SU-DHL-6 (cell line): ENCODE measurements around the gene ANKRD28.

Experiments
- H2AFZ ChIP-seq: fragments of 200-600 bp; sonication (generic); 2 replicates; pipeline ENCODE4 v1.6.1; 2014; ENCODE audit warnings: low read depth, mild to moderate bottlenecking, moderate library complexity, mixed read lengths, antibody characterized with exemption, low read length; ENCODE audit not compliant: severe bottlenecking
- H3F3A ChIP-seq: fragments of 200-600 bp; shearing (Covaris generic); 2 replicates; pipeline ENCODE4 v1.6.0; 2016; ENCODE audit warnings: antibody characterized with exemption, mild to moderate bottlenecking; ENCODE audit not compliant: insufficient read depth
- H3K27ac ChIP-seq: fragments of 200-600 bp; sonication (generic); 2 replicates; pipeline ENCODE4 v1.5.1; 2016; ENCODE audit warnings: low read depth, mild to moderate bottlenecking, low read length, moderate library complexity, mixed read lengths
- H3K27me3 ChIP-seq: fragments of 200-600 bp; sonication (generic), shearing (Covaris generic); 2 replicates; pipeline ENCODE4 v1.6.0; 2014; ENCODE audit warnings: mild to moderate bottlenecking, low read length
- H3K36me3 ChIP-seq: fragments of 200-600 bp; sonication (generic); 2 replicates; pipeline ENCODE4 v1.6.1; 2014; ENCODE audit warnings: mild to moderate bottlenecking, low read length, mixed read lengths
- H3K4me2 ChIP-seq: fragments of 300-600, 200-600 bp; shearing (Covaris generic), sonication (generic); 2 replicates; pipeline ENCODE4 v1.6.0; 2014; ENCODE audit warnings: low read length, low read depth, mild to moderate bottlenecking; ENCODE audit not compliant: poor library complexity, severe bottlenecking
- H3K4me3 ChIP-seq: fragments of 200-600 bp; sonication (generic); 2 replicates; pipeline ENCODE4 v1.5.1; 2014; ENCODE audit warnings: antibody characterized with exemption, low read length, mild to moderate bottlenecking, mixed read lengths; ENCODE audit not compliant: insufficient read depth, poor library complexity, severe bottlenecking
- H3K79me2 ChIP-seq: fragments of 200-600 bp; sonication (generic); 2 replicates; pipeline ENCODE4 v1.6.1; 2014; ENCODE audit warnings: mild to moderate bottlenecking, low read length, moderate library complexity; ENCODE audit not compliant: insufficient read depth
- H3K9ac ChIP-seq: fragments of 200-600 bp; sonication (generic); 2 replicates; pipeline ENCODE4 v1.7.0; 2014; ENCODE audit warnings: mild to moderate bottlenecking, low read length
- H3K9me2 ChIP-seq: fragments of 200-600 bp; sonication (generic); replicated peaks from 2 replicates; pipeline ENCODE4 v1.6.1; 2014; ENCODE audit warnings: low read length; ENCODE audit not compliant: insufficient read depth
- H3K9me3 ChIP-seq: fragments of 200-600 bp; sonication (generic); 2 replicates; pipeline ENCODE4 v1.6.1; 2014; ENCODE audit warnings: low read length, mixed read lengths; ENCODE audit not compliant: insufficient read depth
- H4K20me1 ChIP-seq: fragments of 200-600 bp; sonication (generic); 2 replicates; pipeline ENCODE4 v1.6.1; 2014; ENCODE audit warnings: low read depth, mild to moderate bottlenecking, antibody characterized with exemption, low read length, moderate library complexity, mixed read lengths
- EZH2phosphoT487 ChIP-seq: fragments of 200-600 bp; sonication (generic), shearing (Covaris generic); conservative IDR thresholded peaks from 2 replicates; pipeline ENCODE4 v1.6.1; 2018; ENCODE audit warnings: mild to moderate bottlenecking, antibody characterized with exemption, low read length, moderate library complexity, mixed read lengths
- TF ChIP-seq, protein P1 (sequence below): fragments of 200-600 bp; sonication (generic); IDR thresholded peaks from one replicate; pipeline ENCODE4 v1.5.1; 2017; ENCODE audit warnings: antibody characterized with exemption, mild to moderate bottlenecking, low read length, moderate library complexity; ENCODE audit not compliant: insufficient read depth, poor library complexity, severe bottlenecking

ANKRD28 gene

DNA sequence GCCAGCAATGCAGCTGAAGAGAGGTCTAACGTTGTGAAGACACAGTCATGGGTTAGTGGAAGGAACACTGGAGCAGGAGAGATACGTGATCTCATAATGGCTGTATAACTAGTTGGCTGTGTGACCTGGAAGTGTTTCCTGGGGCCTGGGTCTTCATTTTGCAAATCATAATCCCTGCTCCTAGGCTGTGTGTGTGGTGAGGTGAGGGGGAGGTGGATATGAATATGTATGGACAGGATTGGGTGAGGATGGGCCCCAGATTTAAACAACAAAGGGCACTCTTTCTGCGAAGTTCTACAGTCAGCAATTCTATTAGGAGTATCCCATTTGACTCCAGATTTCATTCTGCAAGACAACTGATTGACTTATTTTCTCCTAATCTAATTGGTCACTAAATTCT is 41.3 kb downstream of the ANKRD28 start:
- Histone ChIP-seq H3K36me3 (peaks cover under 1% of the 10 kb centered on the region; the same call in 1 of the 2 replicates), H3K9me2 (no peaks in the 10 kb centered on the region), H3K4me2 (no peak overlapping the region), H3K4me3 (no peak overlapping the region), H2AFZ (no peak overlapping the region), H3K27me3 (no peaks in the 10 kb centered on the region), H3F3A (no peaks in the 10 kb centered on the region), H4K20me1 (no peaks in the 10 kb centered on the region), H3K9me3 (no peaks in the 10 kb centered on the region), H3K79me2 (no peaks in the 10 kb centered on the region), H3K27ac (no peak overlapping the region), H3K9ac (no peak overlapping the region)
- TF ChIP-seq, protein P1, sequence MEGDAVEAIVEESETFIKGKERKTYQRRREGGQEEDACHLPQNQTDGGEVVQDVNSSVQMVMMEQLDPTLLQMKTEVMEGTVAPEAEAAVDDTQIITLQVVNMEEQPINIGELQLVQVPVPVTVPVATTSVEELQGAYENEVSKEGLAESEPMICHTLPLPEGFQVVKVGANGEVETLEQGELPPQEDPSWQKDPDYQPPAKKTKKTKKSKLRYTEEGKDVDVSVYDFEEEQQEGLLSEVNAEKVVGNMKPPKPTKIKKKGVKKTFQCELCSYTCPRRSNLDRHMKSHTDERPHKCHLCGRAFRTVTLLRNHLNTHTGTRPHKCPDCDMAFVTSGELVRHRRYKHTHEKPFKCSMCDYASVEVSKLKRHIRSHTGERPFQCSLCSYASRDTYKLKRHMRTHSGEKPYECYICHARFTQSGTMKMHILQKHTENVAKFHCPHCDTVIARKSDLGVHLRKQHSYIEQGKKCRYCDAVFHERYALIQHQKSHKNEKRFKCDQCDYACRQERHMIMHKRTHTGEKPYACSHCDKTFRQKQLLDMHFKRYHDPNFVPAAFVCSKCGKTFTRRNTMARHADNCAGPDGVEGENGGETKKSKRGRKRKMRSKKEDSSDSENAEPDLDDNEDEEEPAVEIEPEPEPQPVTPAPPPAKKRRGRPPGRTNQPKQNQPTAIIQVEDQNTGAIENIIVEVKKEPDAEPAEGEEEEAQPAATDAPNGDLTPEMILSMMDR, result no peak
- TF ChIP-seq EZH2phosphoT487, result no peak

DNA sequence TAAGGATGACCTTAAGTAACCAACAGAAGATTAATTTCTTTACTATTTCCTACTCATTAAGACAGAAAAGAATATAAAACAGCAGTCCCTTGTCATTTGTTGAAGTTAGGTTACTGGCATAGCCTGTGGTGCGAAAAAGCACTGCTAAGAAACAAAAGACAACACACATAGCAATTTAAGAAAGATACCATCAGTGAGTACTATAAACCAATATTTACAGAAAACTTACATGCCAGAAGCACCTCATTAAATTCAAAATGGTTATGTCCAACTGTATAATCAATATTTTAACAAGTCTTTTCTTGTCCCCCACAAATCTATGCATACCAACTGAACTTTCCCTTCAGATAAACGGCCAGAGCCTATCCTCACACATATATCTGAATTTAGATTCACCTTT is 42.0 kb downstream of the ANKRD28 start:
- Histone ChIP-seq H3K27ac (no peak overlapping the region), H3K9me3 (no peaks in the 10 kb centered on the region), H3K36me3 (peaks cover 7% of the 10 kb centered on the region; the same call in 1 of the 2 replicates), H3K4me3 (no peak overlapping the region), H3K27me3 (no peaks in the 10 kb centered on the region), H3K9ac (no peak overlapping the region), H3F3A (no peaks in the 10 kb centered on the region), H4K20me1 (no peaks in the 10 kb centered on the region), H3K9me2 (no peaks in the 10 kb centered on the region), H3K79me2 (no peaks in the 10 kb centered on the region), H2AFZ (no peak overlapping the region), H3K4me2 (no peak overlapping the region)
- TF ChIP-seq, protein P1, result no peak
- TF ChIP-seq EZH2phosphoT487, result no peak

DNA sequence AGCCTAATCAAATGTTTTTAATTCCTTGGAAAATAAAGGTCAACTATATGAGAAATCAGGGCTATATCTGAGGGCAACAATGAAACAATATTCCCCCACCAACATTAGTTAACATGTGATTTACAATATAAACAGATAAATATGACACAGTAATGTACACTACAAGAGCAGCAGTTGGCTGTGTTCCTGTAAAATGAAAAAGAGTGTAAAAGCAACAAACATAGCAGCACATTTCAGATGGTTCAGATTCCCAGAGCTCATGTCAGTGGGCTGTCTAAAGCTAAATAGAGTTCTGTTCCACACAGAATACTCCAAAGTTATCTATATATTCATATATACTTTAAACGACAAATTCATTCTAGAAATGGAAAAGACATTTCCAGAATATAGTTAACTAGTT is 42.6 kb downstream of the ANKRD28 start:
- Histone ChIP-seq H3K9ac (no peak overlapping the region), H3K27ac (no peak overlapping the region), H2AFZ (no peak overlapping the region), H4K20me1 (no peaks in the 10 kb centered on the region), H3K9me2 (no peaks in the 10 kb centered on the region), H3K4me2 (no peak overlapping the region), H3K9me3 (no peaks in the 10 kb centered on the region), H3K4me3 (no peak overlapping the region), H3F3A (no peaks in the 10 kb centered on the region), H3K27me3 (no peaks in the 10 kb centered on the region), H3K79me2 (no peaks in the 10 kb centered on the region), H3K36me3 (peaks cover 11% of the 10 kb centered on the region; the same call in 1 of the 2 replicates)
- TF ChIP-seq EZH2phosphoT487, result no peak
- TF ChIP-seq, protein P1, result no peak
